H1 (cell line): ENCODE measurements around the gene HOXB9.

Experiments
- MAFK ChIP-seq: IDR thresholded peaks from 2 replicates; pipeline ENCODE4 v1.6.1; 2012; ENCODE audit warnings: low read depth, mild to moderate bottlenecking, improper control_type of control experiment, low read length
- POLR2A ChIP-seq, 2 experiments: IDR thresholded peaks; 1 replicate in 1 of 2; 2 replicates in 1 of 2; pipeline ENCODE4 v1.6.1; 2011; ENCODE audit warnings: low read depth in 2 of 2, low read length in 2 of 2, mild to moderate bottlenecking in 2 of 2; ENCODE audit errors: control extremely low read depth in 1 of 2
- POLR2AphosphoS5 ChIP-seq: IDR thresholded peaks from 2 replicates; pipeline ENCODE4 v1.6.1; 2011; ENCODE audit warnings: low read depth, low read length
- RBBP5 ChIP-seq: IDR thresholded peaks from 2 replicates; pipeline ENCODE4 v1.7.1; 2012; ENCODE audit warnings: low read depth, mild to moderate bottlenecking, inconsistent platforms, low read length, moderate library complexity, borderline replicate concordance
- YY1 ChIP-seq: IDR thresholded peaks from 2 replicates; pipeline ENCODE4 v1.6.1; 2011; ENCODE audit warnings: low read depth, mild to moderate bottlenecking, low read length
- TF ChIP-seq, protein P1 (sequence below): IDR thresholded peaks from 2 replicates; pipeline ENCODE4 v1.6.1; 2011; ENCODE audit warnings: low read length, improper control_type of control experiment

DNA sequence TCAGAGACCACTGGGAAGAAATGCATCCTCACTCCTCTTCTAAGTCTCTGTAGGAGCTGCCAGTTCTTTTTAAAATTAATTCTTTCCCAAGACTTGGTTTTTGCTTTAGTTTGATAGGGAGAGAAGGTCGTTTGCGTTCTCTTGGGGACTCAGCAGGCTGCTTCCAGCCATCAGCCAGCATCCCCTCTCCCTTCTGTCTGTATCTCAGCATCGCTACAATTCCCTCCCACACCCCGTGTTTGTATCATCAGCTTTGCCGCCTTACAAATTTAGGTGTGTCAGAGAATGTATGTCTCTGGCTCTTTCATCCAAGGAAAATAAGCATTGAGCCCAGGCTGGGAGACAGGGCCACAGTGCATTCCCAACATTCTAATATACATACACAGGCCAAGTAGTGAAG is 26.8 kb downstream of the HOXB9 start:
- TF ChIP-seq MAFK: no peak
- TF ChIP-seq YY1: no peak
- TF ChIP-seq POLR2AphosphoS5: no peak
- no peak for TF ChIP-seq POLR2A (IDR thresholded peaks at IDR 0.05; ENCODE audit: control extremely low read depth in 1 of 2, low read depth in 2 of 2, low read length in 2 of 2)
- TF ChIP-seq RBBP5: no peak
- TF ChIP-seq, protein P1, sequence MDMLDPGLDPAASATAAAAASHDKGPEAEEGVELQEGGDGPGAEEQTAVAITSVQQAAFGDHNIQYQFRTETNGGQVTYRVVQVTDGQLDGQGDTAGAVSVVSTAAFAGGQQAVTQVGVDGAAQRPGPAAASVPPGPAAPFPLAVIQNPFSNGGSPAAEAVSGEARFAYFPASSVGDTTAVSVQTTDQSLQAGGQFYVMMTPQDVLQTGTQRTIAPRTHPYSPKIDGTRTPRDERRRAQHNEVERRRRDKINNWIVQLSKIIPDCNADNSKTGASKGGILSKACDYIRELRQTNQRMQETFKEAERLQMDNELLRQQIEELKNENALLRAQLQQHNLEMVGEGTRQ: no peak
